ENCODE data around the gene NHERF1. TPM values are rescaled to one million over a fixed set of nuclear protein-coding genes. Genes with fewer than 3 reads are reported as not detected.

NHERF1 gene
- total RNA-seq, 2 experiments from 2014 or later = 73.2 to 116 TPM

DNA sequence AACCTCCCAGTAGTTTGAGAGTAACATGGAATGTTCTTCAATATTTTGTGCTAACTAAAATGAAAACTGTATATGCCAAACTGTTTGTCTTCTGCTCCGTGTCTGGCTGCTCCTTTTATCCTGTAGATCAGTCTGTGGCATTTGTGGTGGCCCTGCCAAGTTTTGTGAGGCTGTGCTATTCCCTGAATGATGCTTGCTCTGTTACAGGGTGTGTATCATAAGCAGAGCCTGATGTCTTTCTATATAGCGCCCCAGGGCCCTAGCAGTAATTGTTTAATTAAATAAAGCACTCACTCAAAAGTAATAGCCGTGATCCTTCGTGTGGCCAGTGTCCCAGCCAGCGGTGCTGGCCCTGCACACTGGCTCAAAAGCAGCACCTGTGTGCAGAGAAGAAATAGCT is 55.5 kb downstream of the NHERF1 start:
- Histone ChIP-seq H3K9me3 (ENCODE audit: low read length) (no peaks in the 10 kb centered on the region), H3K4me3 (ENCODE audit: low read depth, low read length, poor library complexity, severe bottlenecking) (no peak overlapping the region), H3K4me1 (ENCODE audit: insufficient read depth, low read length, poor library complexity, severe bottlenecking) (no peaks in the 10 kb centered on the region), H3K27ac (ENCODE audit: low read depth, low read length, poor library complexity, severe bottlenecking) (no peak overlapping the region), H3K79me2 (ENCODE audit: insufficient read depth, low read depth, low read length) (no peaks in the 10 kb centered on the region), H2AFZ (ENCODE audit: low read length) (no peak overlapping the region), H3K36me3 (ENCODE audit: insufficient read depth, low read length) (no peaks in the 10 kb centered on the region), H3K9me2 (ENCODE audit: insufficient read depth, low read length) (no peaks in the 10 kb centered on the region), H4K20me1 (ENCODE audit: insufficient read depth, low read length) (no peaks in the 10 kb centered on the region), H3K4me2 (ENCODE audit: low read length) (no peak overlapping the region)
- POLR2A ChIA-PET = no interaction called here
- no peak for DNase-seq (ENCODE audit: low spot score)
- TF ChIP-seq, protein P1, sequence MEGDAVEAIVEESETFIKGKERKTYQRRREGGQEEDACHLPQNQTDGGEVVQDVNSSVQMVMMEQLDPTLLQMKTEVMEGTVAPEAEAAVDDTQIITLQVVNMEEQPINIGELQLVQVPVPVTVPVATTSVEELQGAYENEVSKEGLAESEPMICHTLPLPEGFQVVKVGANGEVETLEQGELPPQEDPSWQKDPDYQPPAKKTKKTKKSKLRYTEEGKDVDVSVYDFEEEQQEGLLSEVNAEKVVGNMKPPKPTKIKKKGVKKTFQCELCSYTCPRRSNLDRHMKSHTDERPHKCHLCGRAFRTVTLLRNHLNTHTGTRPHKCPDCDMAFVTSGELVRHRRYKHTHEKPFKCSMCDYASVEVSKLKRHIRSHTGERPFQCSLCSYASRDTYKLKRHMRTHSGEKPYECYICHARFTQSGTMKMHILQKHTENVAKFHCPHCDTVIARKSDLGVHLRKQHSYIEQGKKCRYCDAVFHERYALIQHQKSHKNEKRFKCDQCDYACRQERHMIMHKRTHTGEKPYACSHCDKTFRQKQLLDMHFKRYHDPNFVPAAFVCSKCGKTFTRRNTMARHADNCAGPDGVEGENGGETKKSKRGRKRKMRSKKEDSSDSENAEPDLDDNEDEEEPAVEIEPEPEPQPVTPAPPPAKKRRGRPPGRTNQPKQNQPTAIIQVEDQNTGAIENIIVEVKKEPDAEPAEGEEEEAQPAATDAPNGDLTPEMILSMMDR (conservative IDR thresholded peaks at IDR 0.05; ENCODE audit: low read length) = no peak
- no peak for TF ChIP-seq EZH2phosphoT487 (IDR thresholded peaks at IDR 0.05; ENCODE audit: borderline replicate concordance, low read depth, low read length)
- CTCF ChIA-PET (ENCODE audit: unreplicated experiment) = no interaction called here
- intact Hi-C loops (cut with micrococcal nuclease; ENCODE audit: unreplicated experiment) = no loop called here
- no TSS peak for BruUV-seq (replicated peaks)

DNA sequence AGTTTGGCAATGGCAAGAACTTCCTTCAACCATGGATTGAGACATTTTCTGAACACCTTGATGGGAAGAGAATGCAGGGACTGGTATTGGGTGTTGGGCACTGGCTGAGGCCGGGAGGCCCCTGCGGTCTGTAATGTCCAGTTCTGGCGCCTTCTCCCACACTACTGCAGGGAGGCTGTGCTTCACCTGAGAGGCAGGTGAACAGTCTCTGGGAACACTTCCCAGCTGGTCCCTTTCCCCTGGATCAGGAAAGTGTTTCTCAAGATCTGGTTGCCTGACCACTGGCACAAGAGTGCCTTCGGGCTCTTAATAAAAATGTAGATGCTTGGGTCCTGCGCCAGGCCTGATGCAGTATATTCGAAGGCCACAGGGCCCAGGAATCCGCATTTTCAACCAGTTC is 56.3 kb downstream of the NHERF1 start:
- no peak overlapping the region for H3K27ac ChIP-seq (ENCODE audit: low read depth, low read length, poor library complexity, severe bottlenecking)
- TF ChIP-seq, protein P1 (conservative IDR thresholded peaks at IDR 0.05; ENCODE audit: low read length) = no peak
- no peak for TF ChIP-seq EZH2phosphoT487 (IDR thresholded peaks at IDR 0.05; ENCODE audit: borderline replicate concordance, low read depth, low read length)
- no peaks in the 10 kb centered on the region for H3K36me3 ChIP-seq (ENCODE audit: insufficient read depth, low read length)
- no peaks in the 10 kb centered on the region for H3K9me3 ChIP-seq (ENCODE audit: low read length)
- intact Hi-C loops (cut with micrococcal nuclease; ENCODE audit: unreplicated experiment) = no loop called here
- DNase-seq (ENCODE audit: low spot score) = no peak
- no peak overlapping the region for H3K4me3 ChIP-seq (ENCODE audit: low read depth, low read length, poor library complexity, severe bottlenecking)
- H3K79me2 ChIP-seq (ENCODE audit: insufficient read depth, low read depth, low read length) = no peaks in the 10 kb centered on the region
- ChIA-PET POLR2A (no interaction called here), CTCF (ENCODE audit: unreplicated experiment) (no interaction called here)
- no peak overlapping the region for H3K4me2 ChIP-seq (ENCODE audit: low read length)
- H3K4me1 ChIP-seq (ENCODE audit: insufficient read depth, low read length, poor library complexity, severe bottlenecking) = no peaks in the 10 kb centered on the region
- no peak overlapping the region for H2AFZ ChIP-seq (ENCODE audit: low read length)
- no peaks in the 10 kb centered on the region for H3K9me2 ChIP-seq (ENCODE audit: insufficient read depth, low read length)
- H4K20me1 ChIP-seq (ENCODE audit: insufficient read depth, low read length) = no peaks in the 10 kb centered on the region
- BruUV-seq (replicated peaks) = no TSS peak

DNA sequence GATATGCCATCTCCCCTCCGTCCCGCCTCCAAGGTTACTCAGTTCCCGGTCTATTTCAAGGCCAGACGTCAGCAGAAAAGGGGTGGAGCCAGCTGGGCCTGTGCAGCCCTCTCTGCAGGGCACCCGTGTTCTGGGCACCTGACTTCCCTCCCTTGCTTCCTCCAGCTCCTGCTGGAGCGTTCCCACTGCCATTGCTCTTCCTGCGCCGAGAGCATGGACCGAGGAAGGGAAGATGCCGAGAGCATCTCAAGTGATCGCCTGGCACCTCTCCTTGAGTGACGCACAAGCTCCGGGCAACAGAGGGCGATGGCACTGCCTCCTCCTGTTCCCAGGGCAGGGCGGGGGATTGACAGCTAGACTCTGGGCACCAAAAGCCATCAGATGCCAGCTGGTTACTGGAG is 57.2 kb downstream of the NHERF1 start:
- no peak overlapping the region for H2AFZ ChIP-seq (ENCODE audit: low read length)
- no peak overlapping the region for H3K27ac ChIP-seq (ENCODE audit: low read depth, low read length, poor library complexity, severe bottlenecking)
- DNase-seq (ENCODE audit: low spot score) = no peak
- H3K36me3 ChIP-seq (ENCODE audit: insufficient read depth, low read length) = no peaks in the 10 kb centered on the region
- H3K4me2 ChIP-seq (ENCODE audit: low read length) = no peak overlapping the region
- H3K9me3 ChIP-seq (ENCODE audit: low read length) = no peaks in the 10 kb centered on the region
- no peaks in the 10 kb centered on the region for H4K20me1 ChIP-seq (ENCODE audit: insufficient read depth, low read length)
- no TSS peak for BruUV-seq (replicated peaks)
- POLR2A ChIA-PET = no interaction called here
- no peak overlapping the region for H3K4me3 ChIP-seq (ENCODE audit: low read depth, low read length, poor library complexity, severe bottlenecking)
- no peaks in the 10 kb centered on the region for H3K9me2 ChIP-seq (ENCODE audit: insufficient read depth, low read length)
- TF ChIP-seq, protein P1 (conservative IDR thresholded peaks at IDR 0.05; ENCODE audit: low read length) = no peak
- no peak for TF ChIP-seq EZH2phosphoT487 (IDR thresholded peaks at IDR 0.05; ENCODE audit: borderline replicate concordance, low read depth, low read length)
- intact Hi-C loops (cut with micrococcal nuclease; ENCODE audit: unreplicated experiment) = no loop called here
- H3K79me2 ChIP-seq (ENCODE audit: insufficient read depth, low read depth, low read length) = no peaks in the 10 kb centered on the region
- CTCF ChIA-PET (ENCODE audit: unreplicated experiment) = no interaction called here
- no peaks in the 10 kb centered on the region for H3K4me1 ChIP-seq (ENCODE audit: insufficient read depth, low read length, poor library complexity, severe bottlenecking)

All from OCI-LY7 (cell line).